Superior temporal gyrus (tissue), 1 donor: Measurements from ENCODE around the gene SLC18A3.

ENCODE experiments used
- DNase-seq: peaks from one replicate; pipeline ENCODE4 v3.0.0-alpha.2; 2016; ENCODE audit errors: extremely low spot score

Gene SLC18A3

DNA sequence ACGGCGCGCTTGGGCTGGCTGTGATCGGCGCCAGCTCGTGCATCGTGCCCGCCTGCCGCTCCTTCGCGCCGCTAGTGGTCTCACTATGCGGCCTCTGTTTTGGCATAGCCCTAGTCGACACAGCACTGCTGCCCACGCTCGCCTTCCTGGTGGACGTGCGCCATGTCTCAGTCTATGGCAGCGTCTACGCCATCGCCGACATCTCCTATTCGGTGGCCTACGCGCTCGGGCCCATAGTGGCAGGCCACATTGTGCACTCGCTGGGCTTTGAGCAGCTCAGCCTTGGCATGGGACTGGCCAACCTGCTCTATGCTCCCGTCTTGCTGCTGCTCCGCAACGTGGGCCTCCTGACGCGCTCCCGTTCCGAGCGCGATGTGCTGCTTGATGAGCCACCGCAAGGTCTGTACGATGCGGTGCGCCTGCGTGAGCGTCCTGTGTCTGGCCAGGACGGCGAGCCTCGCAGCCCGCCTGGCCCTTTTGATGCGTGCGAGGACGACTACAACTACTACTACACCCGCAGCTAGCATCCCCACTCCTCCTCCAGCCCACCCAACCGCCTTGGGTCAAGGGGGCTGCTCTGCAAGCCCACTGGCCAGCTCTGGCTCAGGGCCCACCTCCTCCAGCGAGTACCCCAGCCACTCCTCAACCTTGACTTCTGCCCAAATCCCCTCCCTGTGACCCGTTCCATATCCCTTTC lies 1.9 kb downstream of the SLC18A3 start:
- no peak for DNase-seq

DNA sequence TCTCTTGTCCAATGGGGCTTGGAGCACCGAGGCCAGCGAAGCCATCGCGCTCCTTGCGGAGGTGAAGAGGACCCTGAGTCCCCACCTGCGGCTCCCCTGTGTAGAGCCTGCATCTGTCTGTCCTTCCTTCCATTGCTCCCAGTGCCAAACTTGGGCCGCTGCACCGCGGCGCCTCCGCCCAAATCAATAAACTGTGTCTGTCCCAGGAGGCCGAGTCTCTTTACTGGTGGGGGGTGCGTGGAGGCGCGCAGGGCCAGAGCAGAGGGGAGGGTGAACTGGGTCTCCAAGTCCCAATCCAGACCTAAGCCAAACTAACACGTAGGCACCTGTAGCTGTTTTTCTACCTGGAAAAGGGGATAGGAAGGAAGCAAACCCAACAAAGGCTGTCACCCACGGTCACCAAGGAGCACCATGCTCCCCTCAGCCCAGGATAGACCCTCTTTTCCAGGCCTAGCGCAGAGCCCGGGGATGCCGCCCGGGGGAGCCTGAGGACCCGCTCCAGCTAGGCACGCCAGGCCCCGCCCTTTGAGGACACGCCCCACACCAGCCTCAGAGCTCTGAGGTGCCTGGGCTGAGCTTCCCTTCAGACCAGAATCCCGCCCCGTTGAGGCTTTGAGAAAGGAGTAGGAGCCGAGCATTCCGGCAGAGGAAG lies 2.5 kb downstream of the SLC18A3 start:
- no peak for DNase-seq

- DNase-seq: no peak
Observed at GRCh38 chr10:49613165-49613881, 3.2 kb downstream of the SLC18A3 start.

GRCh38 chr10:49613882-49614241 lies 3.8 kb downstream of the SLC18A3 start, which contains the start of gene CHAT:
Gene CHAT (plus strand): TSS chr10:49614037. CDS start chr10:49614190, 153 bp downstream.
- no peak for DNase-seq

GRCh38 chr10:49614242-49615198 lies 4.4 kb downstream of the SLC18A3 start:
- no peak for DNase-seq

GRCh38 chr10:49615213-49615612 lies 5.1 kb downstream of the SLC18A3 start:
- DNase-seq: no peak

DNA sequence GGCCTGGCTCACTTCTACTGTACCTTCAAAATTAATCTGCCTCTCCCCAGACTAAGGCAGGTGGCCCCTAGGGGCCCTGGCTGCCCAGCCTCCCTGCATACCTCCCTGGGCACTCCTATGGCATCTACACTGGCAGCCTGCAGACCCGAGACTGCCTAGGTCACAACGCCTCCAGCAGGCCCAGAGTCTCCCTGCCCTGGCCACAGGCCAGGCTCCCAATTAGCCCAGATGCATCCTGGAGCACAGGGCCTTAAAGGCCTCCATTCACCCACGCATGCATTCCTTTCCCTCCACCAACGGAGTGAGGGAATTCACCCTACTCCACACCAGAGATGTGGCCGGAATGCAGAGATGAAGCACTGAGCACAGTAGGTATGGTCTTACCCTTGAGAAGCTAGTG lies 5.6 kb downstream of the SLC18A3 start:
- DNase-seq: no peak

DNA sequence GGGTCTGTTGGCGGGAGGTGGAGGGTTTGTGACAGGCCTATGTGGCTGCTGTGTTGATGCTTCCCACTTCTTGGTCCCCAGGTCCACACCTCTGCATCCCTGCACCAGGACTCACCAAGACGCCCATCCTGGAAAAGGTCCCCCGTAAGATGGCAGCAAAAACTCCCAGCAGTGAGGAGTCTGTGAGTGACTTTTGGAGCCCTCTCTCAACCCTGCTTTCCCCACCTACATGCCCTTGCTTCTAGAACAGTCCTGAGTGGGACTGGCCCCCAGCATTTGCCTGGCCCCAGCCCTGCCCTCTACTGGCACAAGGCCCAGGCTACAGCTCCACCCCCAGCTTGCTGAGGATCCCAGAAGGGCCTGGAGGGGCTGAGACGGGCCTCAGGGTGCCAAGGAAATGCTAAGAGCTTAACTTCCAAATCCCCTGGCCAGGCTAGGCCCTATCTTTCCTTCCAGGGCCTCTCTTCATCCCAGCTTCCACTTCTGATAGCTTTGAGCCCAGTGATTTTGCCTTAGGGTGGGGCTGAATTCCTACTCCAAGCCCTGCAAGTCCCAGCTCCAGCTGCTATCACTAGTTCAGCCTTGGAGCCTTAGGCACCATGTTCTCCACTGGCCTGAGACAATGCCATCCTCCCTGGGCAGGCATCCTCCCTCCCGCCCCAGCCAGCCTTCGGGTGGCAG lies 6.5 kb downstream of the SLC18A3 start:
- DNase-seq: no peak

- DNase-seq: no peak
Observed at GRCh38 chr10:49617121-49618020, 7.3 kb downstream of the SLC18A3 start.

DNA sequence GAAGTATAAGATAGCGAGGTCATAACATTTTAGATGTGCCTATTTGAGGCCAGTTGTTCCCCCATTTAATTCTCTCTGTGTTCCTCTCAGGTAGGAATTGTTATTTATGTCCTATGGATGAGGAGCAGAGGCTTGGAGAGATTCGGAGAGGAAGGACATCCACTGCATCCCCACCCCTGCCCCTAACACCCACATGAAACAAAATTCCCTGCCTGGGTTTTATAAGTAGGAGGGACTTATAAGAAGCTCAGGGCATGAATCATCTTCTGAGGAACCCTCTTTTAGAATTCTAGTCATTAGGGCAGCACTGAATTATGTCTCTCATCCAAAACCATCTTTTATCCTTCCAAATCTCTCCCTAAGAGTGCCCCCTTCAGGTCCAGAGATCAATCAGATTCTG lies 8.7 kb downstream of the SLC18A3 start:
- DNase-seq: no peak

DNA sequence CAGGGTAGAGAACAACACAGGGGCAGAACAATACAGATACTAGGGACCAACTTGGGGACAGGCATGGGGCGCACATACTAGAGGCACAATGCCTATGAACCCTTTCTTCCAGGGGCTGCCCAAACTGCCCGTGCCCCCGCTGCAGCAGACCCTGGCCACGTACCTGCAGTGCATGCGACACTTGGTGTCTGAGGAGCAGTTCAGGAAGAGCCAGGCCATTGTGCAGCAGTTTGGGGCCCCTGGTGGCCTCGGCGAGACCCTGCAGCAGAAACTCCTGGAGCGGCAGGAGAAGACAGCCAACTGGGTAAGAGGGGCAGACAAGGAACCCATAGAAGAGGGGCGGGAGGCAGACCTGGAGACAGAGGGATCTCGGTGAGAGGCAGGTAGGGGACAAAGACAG lies 9.5 kb downstream of the SLC18A3 start:
- DNase-seq: no peak

- no peak for DNase-seq
Observed at GRCh38 chr10:49620286-49620810, 10.2 kb downstream of the SLC18A3 start.

DNA sequence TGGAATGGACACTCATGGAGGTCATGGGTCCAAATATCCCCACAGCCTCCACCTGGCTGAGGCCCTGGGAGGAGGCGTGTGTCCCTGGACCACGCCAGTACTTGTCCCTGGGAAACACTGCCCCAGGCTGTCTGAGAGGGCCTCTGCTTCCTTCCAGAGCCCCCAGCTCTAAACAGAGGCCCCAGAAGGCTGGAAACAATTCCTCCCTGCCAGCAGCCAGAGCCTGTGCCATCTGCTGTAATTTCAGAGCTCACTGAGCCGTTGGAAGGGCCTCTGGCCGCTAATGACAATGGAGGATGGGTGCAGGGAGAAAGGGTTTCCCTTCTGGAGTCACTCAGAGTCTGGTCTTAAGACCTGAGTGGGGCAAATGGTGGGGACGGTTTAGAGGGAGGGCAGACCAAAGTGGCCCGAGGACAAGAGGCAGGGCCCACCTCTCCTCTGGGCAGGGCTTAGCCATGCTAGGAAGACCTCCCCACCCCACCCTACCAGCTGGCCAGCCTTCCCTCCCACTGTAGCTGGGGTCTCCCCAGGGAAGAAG lies 10.8 kb downstream of the SLC18A3 start:
- DNase-seq: no peak

DNA sequence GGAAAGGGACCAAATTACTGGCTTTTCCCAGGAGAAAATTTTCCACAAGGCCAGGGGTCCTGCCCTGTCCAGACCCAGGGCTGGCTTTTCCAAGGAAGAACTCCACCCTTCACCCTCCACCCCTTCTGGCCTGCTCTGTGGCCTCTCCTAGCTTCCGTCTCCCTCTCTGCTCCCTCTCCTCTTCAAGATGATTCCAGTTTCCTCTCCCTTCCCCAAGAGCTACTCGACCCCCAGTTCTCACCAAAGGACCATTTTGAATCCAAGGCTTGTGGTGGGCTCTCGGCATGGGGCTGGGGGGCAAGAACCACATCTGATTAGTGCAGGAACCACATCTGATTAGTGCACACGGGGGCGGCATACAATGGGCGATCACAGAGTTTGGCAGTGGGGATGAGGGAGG lies 11.5 kb downstream of the SLC18A3 start:
- DNase-seq: no peak

DNA sequence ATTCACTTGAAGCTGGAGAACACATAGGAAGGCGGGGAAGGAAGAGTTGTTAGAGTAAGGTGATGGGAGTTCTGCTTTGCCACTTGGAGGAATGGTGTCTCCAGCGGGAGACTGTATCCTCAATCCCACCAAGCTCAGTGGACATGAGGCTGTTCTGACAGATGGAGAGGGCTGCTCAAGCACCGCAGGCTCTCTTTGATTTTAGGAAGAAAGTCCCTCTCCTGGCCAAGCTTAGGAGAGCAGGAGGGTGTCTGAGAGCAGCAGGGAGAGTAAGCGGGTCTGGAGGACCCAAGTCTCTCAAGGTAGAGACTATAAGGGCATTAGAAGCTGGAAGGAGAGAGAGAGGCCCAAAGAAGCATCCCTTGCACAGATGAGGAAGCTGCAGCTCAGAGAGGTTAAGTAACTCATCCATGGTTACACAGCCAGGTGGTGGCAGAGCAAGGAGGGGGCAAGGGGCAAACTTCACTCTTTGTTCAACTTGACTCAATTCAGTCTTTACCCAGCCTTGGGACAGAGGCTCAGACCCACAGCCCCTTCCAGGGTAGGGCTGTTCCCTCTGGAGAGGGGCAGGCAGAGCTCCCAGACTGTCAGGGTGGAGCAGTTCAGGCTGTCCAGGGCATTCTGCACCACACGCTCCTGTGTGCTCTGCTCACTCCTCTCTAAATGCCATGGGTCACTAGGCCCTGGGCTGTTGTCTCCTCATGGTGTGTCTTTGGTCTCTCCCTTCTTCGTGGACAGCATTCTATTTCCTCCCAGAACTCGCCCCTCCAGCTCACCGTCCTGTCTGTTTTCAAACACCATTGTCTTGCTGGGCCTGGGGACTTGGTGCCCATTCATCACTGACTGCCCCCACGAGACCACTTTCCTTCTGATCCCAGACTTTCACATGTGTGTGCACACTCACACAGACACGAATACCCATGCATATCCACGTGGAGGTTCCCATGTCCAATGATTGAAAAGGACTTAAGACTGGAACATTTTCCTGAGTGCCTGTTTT lies 12.6 kb downstream of the SLC18A3 start:
- DNase-seq: no peak

- no peak for DNase-seq
Observed at GRCh38 chr10:49624629-49625028, 14.5 kb downstream of the SLC18A3 start.

DNA sequence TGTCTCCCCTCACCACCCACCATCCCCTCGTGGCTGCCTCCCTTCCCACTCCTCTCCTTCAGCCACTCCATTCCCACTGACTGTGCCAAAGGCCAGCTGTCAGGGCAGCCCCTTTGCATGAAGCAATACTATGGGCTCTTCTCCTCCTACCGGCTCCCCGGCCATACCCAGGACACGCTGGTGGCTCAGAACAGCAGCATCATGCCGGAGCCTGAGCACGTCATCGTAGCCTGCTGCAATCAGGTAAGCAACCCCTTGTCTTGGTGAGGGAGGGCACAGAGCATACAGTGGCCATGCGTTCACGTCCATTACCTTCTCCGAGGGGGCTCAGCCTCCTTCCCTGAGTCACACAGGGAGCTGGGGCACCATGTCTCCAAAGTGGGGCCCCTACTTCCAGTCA lies 15.3 kb downstream of the SLC18A3 start:
- DNase-seq: no peak

GRCh38 chr10:49627038-49627437 lies 16.9 kb downstream of the SLC18A3 start:
- no peak for DNase-seq
